ENCODE results near the gene ZNF281.
A peak's percentile ranks its signal among the peaks of the same experiment; 100 is the strongest.
"Not testable (repeated sequence)": the region's sequence is repeated elsewhere in the genome, so short reads cannot be mapped to it uniquely, and the experiment has no call there.

Gene ZNF281

GRCh38 chr1:200409761-200410565 is at the start of gene ZNF281:
TSS of gene ZNF281 (minus strand) at chr1:200410036. CDS start at chr1:200409705, 331 bp downstream.
- peak; percentile 87 for DNase-seq (ENCODE audit: low read depth)

GRCh38 chr1:200458780-200459179 is 48.9 kb upstream of the ZNF281 start:
- no peak for DNase-seq (ENCODE audit: low read depth)

- no peak for DNase-seq (ENCODE audit: low read depth)
Measured at GRCh38 chr1:200457810-200458209, 48.0 kb upstream of the ZNF281 start.

GRCh38 chr1:200454425-200454824 is 44.6 kb upstream of the ZNF281 start:
- DNase-seq (ENCODE audit: low read depth), result no peak

- DNase-seq (ENCODE audit: low read depth), result no peak
Measured at GRCh38 chr1:200453553-200453905, 43.7 kb upstream of the ZNF281 start.

GRCh38 chr1:200452850-200453552 is 43.2 kb upstream of the ZNF281 start:
- no peak for DNase-seq (ENCODE audit: low read depth)

- DNase-seq (ENCODE audit: low read depth), result no peak
Measured at GRCh38 chr1:200448034-200448762, 38.4 kb upstream of the ZNF281 start.

GRCh38 chr1:200445213-200445612 is 35.4 kb upstream of the ZNF281 start:
- no peak for DNase-seq (ENCODE audit: low read depth)

- DNase-seq (ENCODE audit: low read depth), result no peak
Measured at GRCh38 chr1:200444478-200444877, 34.6 kb upstream of the ZNF281 start.

GRCh38 chr1:200443860-200444259 is 34.0 kb upstream of the ZNF281 start:
- DNase-seq (ENCODE audit: low read depth), result no peak

GRCh38 chr1:200442537-200443156 is 32.8 kb upstream of the ZNF281 start:
- DNase-seq (ENCODE audit: low read depth), result no peak

GRCh38 chr1:200442023-200442422 is 32.2 kb upstream of the ZNF281 start:
- no peak for DNase-seq (ENCODE audit: low read depth)

- DNase-seq (ENCODE audit: low read depth), result no peak
Measured at GRCh38 chr1:200438911-200439310, 29.1 kb upstream of the ZNF281 start.

GRCh38 chr1:200438413-200438812 is 28.6 kb upstream of the ZNF281 start:
- DNase-seq (ENCODE audit: low read depth), result not testable (repeated sequence)

- DNase-seq (ENCODE audit: low read depth), result no peak
Measured at GRCh38 chr1:200437556-200438203, 27.8 kb upstream of the ZNF281 start.

- no peak for DNase-seq (ENCODE audit: low read depth)
Measured at GRCh38 chr1:200437088-200437487, 27.3 kb upstream of the ZNF281 start.

GRCh38 chr1:200436436-200436835 is 26.6 kb upstream of the ZNF281 start:
- no peak for DNase-seq (ENCODE audit: low read depth)

- no peak for DNase-seq (ENCODE audit: low read depth)
Measured at GRCh38 chr1:200435200-200435780, 25.5 kb upstream of the ZNF281 start.

- DNase-seq (ENCODE audit: low read depth), result no peak
Measured at GRCh38 chr1:200433586-200433985, 23.8 kb upstream of the ZNF281 start.

- DNase-seq (ENCODE audit: low read depth), result no peak
Measured at GRCh38 chr1:200432586-200432985, 22.8 kb upstream of the ZNF281 start.

GRCh38 chr1:200429221-200429751 is 19.4 kb upstream of the ZNF281 start:
- DNase-seq (ENCODE audit: low read depth), result no peak

All from stimulated activated CD8-positive, alpha-beta memory T cell treated with anti-CD3 and anti-CD28 coated beads, Interleukin-15, amount 100 ng/mL, for 1 hour (primary cell).